Endothelial cell of umbilical vein (primary cell): ENCODE data around the gene HACD3. TPM values are rescaled to one million over a fixed set of nuclear protein-coding genes. Genes with fewer than 3 reads are reported as not detected.

Experiments used
- BruUV-seq: library from RNA; stranded (reverse); fragments of 400-500 nt; replicated peaks from 2 replicates; lab custom pipeline; 2021; lab: Mats Ljungman, UMichigan
- CTCF ChIA-PET: fragments of 300-600, 350-600 bp; sonication (Branson Sonifier 250); formaldehyde crosslinking; loops from one replicate; lab custom pipeline; 2021; ENCODE audit warnings: antibody characterized with exemption, inconsistent platforms; lab: Charles Lee
- POLR2A ChIA-PET: fragments of 300-600, 350-600 bp; sonication (Branson Sonifier 250); formaldehyde crosslinking; loops from one replicate; lab custom pipeline; 2021; ENCODE audit warnings: antibody characterized with exemption, inconsistent platforms; lab: Charles Lee
- DNase-seq: peaks from one replicate; pipeline ENCODE4 v3.0.0-alpha.2; 2011; ENCODE audit warnings: low read depth, low spot score
- FAIRE-seq: peaks from 2 replicates; lab custom pipeline; 2011; peaks lifted over from hg19 to GRCh38; lab: Jason Lieb, UNC
- H2AFZ ChIP-seq: 2 replicates; pipeline ENCODE4 v1.6.0; 2012; ENCODE audit warnings: low read depth, low read length, control low read depth, inconsistent platforms
- H3K27ac ChIP-seq: 2 replicates; pipeline ENCODE4 v1.5.1; 2011; ENCODE audit warnings: low read depth, mild to moderate bottlenecking, control low read depth, low read length, moderate library complexity; ENCODE audit not compliant: insufficient read depth
- H3K27me3 ChIP-seq, 2 experiments: 2 replicates each; pipeline versions ENCODE4 v1.6.0 to v1.6.1; 2011; ENCODE audit warnings: low read length in 2 of 2, mixed read lengths in 1 of 2; ENCODE audit not compliant: control insufficient read depth in 2 of 2, insufficient read depth in 2 of 2
- H3K36me3 ChIP-seq, 2 experiments: 2 replicates in 1 of 2; 3 replicates in 1 of 2; pipeline ENCODE4 v1.5.1; 2011; ENCODE audit warnings: low read length in 2 of 2, mild to moderate bottlenecking in 1 of 2, moderate library complexity in 1 of 2; ENCODE audit not compliant: control insufficient read depth in 2 of 2, insufficient read depth in 2 of 2; ENCODE audit errors: extremely low read depth in 1 of 2
- H3K4me1 ChIP-seq: 3 replicates; pipeline ENCODE4 v1.5.1; 2011; ENCODE audit warnings: mild to moderate bottlenecking, low read length; ENCODE audit not compliant: control insufficient read depth, insufficient read depth; ENCODE audit errors: extremely low read depth
- H3K4me2 ChIP-seq: 2 replicates; pipeline ENCODE4 v1.6.1; 2011; ENCODE audit warnings: low read length, control low read depth, mixed read lengths; ENCODE audit not compliant: insufficient read depth
- H3K4me3 ChIP-seq, 3 experiments: fragments of 200-600 bp in 1 of 3; sonication (generic), shearing (Covaris generic) in 1 of 3; replicated peaks in 1 of 3; 2 replicates each; pipeline ENCODE4 v1.5.1; 2011 to 2016; ENCODE audit warnings: control low read depth in 3 of 3, low read length in 3 of 3, mild to moderate bottlenecking in 2 of 3, inconsistent platforms in 1 of 3, low read depth in 1 of 3, moderate library complexity in 1 of 3; ENCODE audit not compliant: insufficient read depth in 1 of 3
- H3K79me2 ChIP-seq: 2 replicates; pipeline ENCODE4 v1.6.0; 2012; ENCODE audit warnings: low read length, inconsistent platforms; ENCODE audit not compliant: control insufficient read depth, insufficient read depth
- H3K9ac ChIP-seq: replicated peaks from 2 replicates; pipeline ENCODE3; 2011; ENCODE audit warnings: low read length, control low read depth; ENCODE audit not compliant: insufficient read depth; ENCODE audit errors: extremely low read depth
- H3K9me1 ChIP-seq: replicated peaks from 3 replicates; pipeline ENCODE4 v1.6.0; 2011; ENCODE audit warnings: mild to moderate bottlenecking, low read length; ENCODE audit not compliant: control insufficient read depth, insufficient read depth; ENCODE audit errors: extremely low read depth
- H3K9me3 ChIP-seq: replicated peaks from 2 replicates; pipeline ENCODE4 v1.5.1; 2012; ENCODE audit warnings: low read length, inconsistent platforms; ENCODE audit not compliant: control insufficient read depth, insufficient read depth
- H4K20me1 ChIP-seq: replicated peaks from 2 replicates; pipeline ENCODE3; 2011; ENCODE audit warnings: mild to moderate bottlenecking, low read length; ENCODE audit not compliant: control insufficient read depth, insufficient read depth; ENCODE audit errors: extremely low read depth
- EZH2 ChIP-seq: IDR thresholded peaks from 2 replicates; pipeline ENCODE4 v1.6.1; 2012; ENCODE audit warnings: borderline replicate concordance, low read depth, mild to moderate bottlenecking, moderate library complexity, low read length, inconsistent platforms; ENCODE audit not compliant: severe bottlenecking
- FOS ChIP-seq: IDR thresholded peaks from 2 replicates; pipeline ENCODE4 v1.6.1; 2011; ENCODE audit warnings: mild to moderate bottlenecking, low read length, moderate library complexity, borderline replicate concordance; ENCODE audit not compliant: insufficient read depth
- GATA2 ChIP-seq: IDR thresholded peaks from 2 replicates; pipeline ENCODE4 v1.7.0; 2011; ENCODE audit warnings: low read depth, mild to moderate bottlenecking, moderate library complexity, mixed read lengths, low read length; ENCODE audit not compliant: insufficient read length, insufficient read depth
- JUN ChIP-seq: IDR thresholded peaks from 2 replicates; pipeline ENCODE4 v1.6.1; 2011; ENCODE audit warnings: borderline replicate concordance, low read depth; ENCODE audit not compliant: insufficient read length, insufficient read depth
- MYC ChIP-seq: IDR thresholded peaks from one replicate; pipeline ENCODE4 v1.6.1; 2011; ENCODE audit warnings: mild to moderate bottlenecking, low read depth, low read length
- POLR2A ChIP-seq: IDR thresholded peaks from 2 replicates; pipeline ENCODE4 v1.6.1; 2012; ENCODE audit warnings: low read depth, mild to moderate bottlenecking, control low read depth, low read length
- POLR2AphosphoS5 ChIP-seq: IDR thresholded peaks from 2 replicates; pipeline ENCODE4 v1.6.1; 2012; ENCODE audit warnings: low read depth, mild to moderate bottlenecking, control low read depth, low read length, moderate library complexity; ENCODE audit not compliant: insufficient read depth
- dilution Hi-C: fragments of 300-500 bp; cut with MboI; formaldehyde crosslinking; loops from one replicate; pipeline ENCODE4 v1.15.0; 2019; ENCODE audit warnings: low sequenced_read_pairs; ENCODE audit not compliant: extremely low pct_ligation_motif_present
- intact Hi-C: fragments of 100-400 bp; cut with micrococcal nuclease; formaldehyde crosslinking; loops from one replicate; pipeline ENCODE4 v1.10.0; 2022
- polyA plus RNA-seq, 4 experiments: library from polyadenylated mRNA; depleted of rRNA in 3 of 4; stranded (reverse) in 3 of 4; unstranded in 1 of 4; fragments of >200 nt; gene quantifications; 2 replicates each; pipeline versions ENCODE4 v1.2.1 to v1.2.3, GENCODE V29; 2011 to 2012; ENCODE audit warnings: missing spikeins in 1 of 4
- total RNA-seq: library from RNA; stranded (reverse); gene quantifications from 2 replicates; pipeline ENCODE4 v1.2.3, GENCODE V29; 2021
- TF ChIP-seq, protein P1 (sequence below), 2 donors: IDR thresholded peaks; 1 replicate in 1 of 2; 2 replicates in 1 of 2; pipeline ENCODE4 v1.5.1; 2011; ENCODE audit warnings: low read length in 2 of 2, mild to moderate bottlenecking in 2 of 2, moderate library complexity in 2 of 2, control low read depth in 1 of 2, inconsistent platforms in 1 of 2, low read depth in 1 of 2; ENCODE audit not compliant: insufficient read depth in 1 of 2; ENCODE audit errors: extremely low read depth in 1 of 2
- TF ChIP-seq, protein P2 (sequence below): IDR thresholded peaks from 2 replicates; pipeline ENCODE4 v1.6.1; 2011; ENCODE audit not compliant: insufficient read depth, insufficient read length

HACD3 gene
- total and polyA plus RNA-seq, 2 donors (not counting 3 experiments of a cell fraction or from before 2014, with no cell fraction given) = 47.4 to 61.1 TPM

DNA sequence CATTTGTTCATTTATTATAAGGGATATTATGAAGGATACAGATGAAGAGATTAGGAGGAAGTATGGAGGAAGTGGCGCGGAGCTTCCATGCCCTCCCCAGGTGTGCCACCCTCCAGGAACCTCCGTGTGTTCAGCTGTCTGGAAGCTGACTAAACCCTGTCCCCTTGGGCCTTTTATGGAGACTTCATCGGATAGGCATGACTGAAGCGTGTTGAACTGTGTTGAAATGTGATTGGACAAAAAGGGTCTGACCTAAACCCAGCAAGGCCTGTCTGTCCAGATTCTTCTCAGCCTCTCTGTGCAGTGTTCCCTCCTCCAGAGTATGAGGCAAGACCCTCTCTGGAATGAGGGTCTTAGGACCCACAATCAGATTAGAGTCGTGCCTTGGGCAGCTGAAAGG lies 31.7 kb downstream of the HACD3 start:
- DNase-seq = no peak
- H3K4me1 ChIP-seq = no peaks in the 10 kb centered on the region
- H3K4me3 ChIP-seq = no peak overlapping the region
- no peak for FAIRE-seq
- no peak overlapping the region for H2AFZ ChIP-seq
- no peaks in the 10 kb centered on the region for H4K20me1 ChIP-seq
- H3K9ac ChIP-seq = no peak overlapping the region
- intact Hi-C loops = no loop called here
- no peaks in the 10 kb centered on the region for H3K27me3 ChIP-seq
- H3K4me2 ChIP-seq = no peak overlapping the region
- H3K36me3 ChIP-seq = peaks cover 11 to 21% of the 10 kb centered on the region in 2 experiments
- H3K9me3 ChIP-seq = no peaks in the 10 kb centered on the region
- H3K9me1 ChIP-seq = no peaks in the 10 kb centered on the region
- no peak overlapping the region for H3K27ac ChIP-seq
- TF ChIP-seq, protein P1, sequence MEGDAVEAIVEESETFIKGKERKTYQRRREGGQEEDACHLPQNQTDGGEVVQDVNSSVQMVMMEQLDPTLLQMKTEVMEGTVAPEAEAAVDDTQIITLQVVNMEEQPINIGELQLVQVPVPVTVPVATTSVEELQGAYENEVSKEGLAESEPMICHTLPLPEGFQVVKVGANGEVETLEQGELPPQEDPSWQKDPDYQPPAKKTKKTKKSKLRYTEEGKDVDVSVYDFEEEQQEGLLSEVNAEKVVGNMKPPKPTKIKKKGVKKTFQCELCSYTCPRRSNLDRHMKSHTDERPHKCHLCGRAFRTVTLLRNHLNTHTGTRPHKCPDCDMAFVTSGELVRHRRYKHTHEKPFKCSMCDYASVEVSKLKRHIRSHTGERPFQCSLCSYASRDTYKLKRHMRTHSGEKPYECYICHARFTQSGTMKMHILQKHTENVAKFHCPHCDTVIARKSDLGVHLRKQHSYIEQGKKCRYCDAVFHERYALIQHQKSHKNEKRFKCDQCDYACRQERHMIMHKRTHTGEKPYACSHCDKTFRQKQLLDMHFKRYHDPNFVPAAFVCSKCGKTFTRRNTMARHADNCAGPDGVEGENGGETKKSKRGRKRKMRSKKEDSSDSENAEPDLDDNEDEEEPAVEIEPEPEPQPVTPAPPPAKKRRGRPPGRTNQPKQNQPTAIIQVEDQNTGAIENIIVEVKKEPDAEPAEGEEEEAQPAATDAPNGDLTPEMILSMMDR (IDR thresholded peaks at IDR 0.05; ENCODE audit: extremely low read depth in 1 of 2, insufficient read depth in 1 of 2, low read depth in 1 of 2, low read length in 2 of 2) = no peak
- TF ChIP-seq EZH2 (no peak), FOS (no peak), GATA2 (no peak), POLR2AphosphoS5 (no peak), JUN (no peak), POLR2A (no peak), MYC (no peak)
- TF ChIP-seq, protein P2, sequence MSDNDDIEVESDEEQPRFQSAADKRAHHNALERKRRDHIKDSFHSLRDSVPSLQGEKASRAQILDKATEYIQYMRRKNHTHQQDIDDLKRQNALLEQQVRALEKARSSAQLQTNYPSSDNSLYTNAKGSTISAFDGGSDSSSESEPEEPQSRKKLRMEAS = no peak
- ChIA-PET CTCF (no interaction called here), POLR2A (no interaction called here)
- dilution Hi-C loops = no loop called here
- peaks cover 2% of the 10 kb centered on the region for H3K79me2 ChIP-seq
- BruUV-seq = no TSS peak
